ENCODE results near the gene FBXW11. TPM values are rescaled to one million over a fixed set of nuclear protein-coding genes. Genes with fewer than 3 reads are reported as not detected.

Gene FBXW11
- total RNA-seq, result 90.4 TPM in 2 replicates

DNA sequence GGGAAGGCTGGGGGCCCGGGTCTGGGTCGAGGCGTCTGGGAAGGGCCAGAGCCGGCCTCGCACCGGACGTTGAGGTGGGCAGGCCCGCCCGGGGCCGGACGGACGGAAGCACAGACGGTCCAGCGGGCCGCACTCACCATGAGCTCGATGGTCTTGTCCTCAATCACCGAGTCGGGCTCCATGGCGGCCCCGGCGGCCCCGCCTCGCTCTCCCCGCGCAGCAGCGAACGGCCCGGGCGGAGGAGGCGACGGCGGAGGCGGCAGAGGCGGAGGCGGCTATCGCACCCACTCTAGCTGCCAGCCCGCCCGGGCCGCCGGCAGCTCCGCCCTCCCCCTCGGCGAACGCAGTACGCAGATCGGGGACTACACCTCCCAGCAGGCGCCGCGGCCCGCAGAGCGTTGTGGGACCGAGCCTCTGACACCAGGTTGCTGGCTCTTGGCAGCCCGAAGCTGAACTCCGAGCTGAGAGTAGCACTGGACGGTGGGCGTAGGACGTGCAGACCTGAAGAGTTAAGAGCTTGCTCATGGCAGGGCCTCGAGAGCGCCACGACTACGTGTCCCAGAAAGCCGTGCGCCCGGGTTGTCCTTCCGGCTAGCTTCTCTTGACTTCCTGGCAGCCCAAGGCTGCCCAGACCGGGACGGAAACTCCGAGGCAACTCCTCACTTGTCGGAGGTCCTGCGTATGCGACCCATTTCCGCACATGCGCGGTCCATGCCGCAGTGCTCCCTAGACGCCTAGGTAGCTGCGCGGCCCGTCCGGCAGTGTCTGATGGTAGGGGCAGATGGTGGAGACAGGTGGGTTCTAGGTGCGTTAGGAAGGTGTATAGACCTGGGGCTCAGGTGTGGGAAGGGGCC, at the start of gene FBXW11:
FBXW11 (minus strand) TSS at position 318 of the 854 bp plus-strand sequence; CDS start at position 182, 136 bp downstream.

Other genes with a start within 250 kb of the FBXW11 start
- not detected in 2 replicates for gene SMIM23, start 220.8 kb downstream of the FBXW11 start, total RNA-seq
- gene STK10, start 181.6 kb upstream of the FBXW11 start, total RNA-seq, result 11.9 and 13.3 TPM in 2 replicates
- gene EFCAB9, start 187.5 kb upstream of the FBXW11 start, total RNA-seq, result not detected in 2 replicates

All from tracheal epithelial cell (primary cell).